ENCODE data around the gene CST8. TPM values are rescaled to one million over a fixed set of nuclear protein-coding genes. Genes with fewer than 3 reads are reported as not detected.

Gene CST8
- total and polyA plus RNA-seq, 2 donors (not counting 1 experiment from before 2014, with no cell fraction given) = not detected

- Histone ChIP-seq H3K4me3 (ENCODE audit: control extremely low read depth in 1 of 5, extremely low read depth in 1 of 5, insufficient read depth in 1 of 5, low read depth in 2 of 5, low read length in 4 of 5) (no peak overlapping the region), H3K4me1 (ENCODE audit: control insufficient read depth in 2 of 2, insufficient read depth in 2 of 2, low read length in 2 of 2) (no peaks in the 10 kb centered on the region), H3K79me2 (ENCODE audit: control insufficient read depth, insufficient read depth, low read length) (no peaks in the 10 kb centered on the region), H4K20me1 (ENCODE audit: control insufficient read depth, insufficient read depth, low read length, poor library complexity, severe bottlenecking) (no peaks in the 10 kb centered on the region), H3K9ac (ENCODE audit: low read length) (no peak overlapping the region), H3K36me3 (replicated peaks in 1 of 2; ENCODE audit: control extremely low read depth in 1 of 2, control insufficient read depth in 1 of 2, extremely low read depth in 1 of 2, insufficient read depth in 2 of 2, low read length in 1 of 2) (no peaks in the 10 kb centered on the region), H3K27me3 (replicated peaks in 1 of 4; ENCODE audit: control extremely low read depth in 1 of 4, control insufficient read depth in 3 of 4, insufficient read depth in 4 of 4, low read length in 3 of 4) (no peaks in the 10 kb centered on the region), H3K4me2 (replicated peaks; ENCODE audit: low read depth, low read length, poor library complexity, severe bottlenecking) (no peak overlapping the region), H3K9me3 (ENCODE audit: control extremely low read depth in 1 of 3, control insufficient read depth in 2 of 3, insufficient read depth in 1 of 3, low read length in 2 of 3) (no peaks in the 10 kb centered on the region), H2AFZ (ENCODE audit: insufficient read depth, low read depth, low read length, poor library complexity, severe bottlenecking) (no peak overlapping the region), H3K27ac (ENCODE audit: low read length in 2 of 2) (no peak overlapping the region)
- ChIA-PET CTCF (no interaction called here), POLR2A (no interaction called here)
- ATAC-seq (ENCODE audit: low read depth) (no peak), DNase-seq (no peak)
- Mint-ChIP-seq H3K9me3 (ENCODE audit: insufficient read depth) (peaks cover 5% of the 10 kb centered on the region), H3K4me1 (no peaks in the 10 kb centered on the region), H3K4me3 (no peak overlapping the region), H3K27me3 (peaks cover 16% of the 10 kb centered on the region), H3K27ac (no peak overlapping the region)
- 94% methylated on average over 4 of the region's 4 CpGs for WGBS (ENCODE audit: insufficient coverage)
- TF ChIP-seq EZH2 (IDR thresholded peaks at IDR 0.05; ENCODE audit: borderline replicate concordance, insufficient read depth, low read depth, low read length, poor library complexity, severe bottlenecking) = no peak
- TF ChIP-seq CTCF (IDR thresholded peaks at IDR 0.05) = no peak
- intact Hi-C loops (cut with micrococcal nuclease) = no loop called here
Measured at GRCh38 chr20:23501926-23502325, 11.0 kb downstream of the CST8 start.

DNA sequence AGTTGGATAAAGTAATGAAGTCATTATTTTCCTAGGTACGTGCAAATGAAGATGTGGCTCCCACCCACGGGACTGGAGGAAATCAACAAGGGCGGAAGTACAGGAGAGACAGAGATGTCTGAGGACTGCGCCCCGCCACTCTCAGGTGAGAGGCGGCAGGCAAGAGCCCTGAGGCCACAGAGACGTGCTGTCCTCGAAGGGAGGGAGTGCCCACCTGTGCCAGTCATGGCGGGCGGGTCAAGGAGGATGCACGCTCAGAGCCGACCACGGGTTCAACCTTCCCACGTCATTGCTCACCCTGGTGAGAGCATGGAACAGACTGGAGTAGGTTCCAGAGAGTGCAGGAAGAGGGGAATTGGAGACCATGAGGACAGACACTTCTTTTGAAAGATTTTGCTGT lies 12.7 kb downstream of the CST8 start:
- Histone ChIP-seq H3K27me3 (replicated peaks in 1 of 4; ENCODE audit: control extremely low read depth in 1 of 4, control insufficient read depth in 3 of 4, insufficient read depth in 4 of 4, low read length in 3 of 4) (peaks cover 0 to 2% (median 0%) of the 10 kb centered on the region in 4 experiments), H3K4me2 (replicated peaks; ENCODE audit: low read depth, low read length, poor library complexity, severe bottlenecking) (no peak overlapping the region), H3K36me3 (replicated peaks in 1 of 2; ENCODE audit: control extremely low read depth in 1 of 2, control insufficient read depth in 1 of 2, extremely low read depth in 1 of 2, insufficient read depth in 2 of 2, low read length in 1 of 2) (no peaks in the 10 kb centered on the region), H3K9ac (ENCODE audit: low read length) (no peak overlapping the region), H2AFZ (ENCODE audit: insufficient read depth, low read depth, low read length, poor library complexity, severe bottlenecking) (no peak overlapping the region), H4K20me1 (ENCODE audit: control insufficient read depth, insufficient read depth, low read length, poor library complexity, severe bottlenecking) (no peaks in the 10 kb centered on the region), H3K4me3 (ENCODE audit: control extremely low read depth in 1 of 5, extremely low read depth in 1 of 5, insufficient read depth in 1 of 5, low read depth in 2 of 5, low read length in 4 of 5) (no peak overlapping the region), H3K27ac (ENCODE audit: low read length in 2 of 2) (no peak overlapping the region), H3K9me3 (ENCODE audit: control extremely low read depth in 1 of 3, control insufficient read depth in 2 of 3, insufficient read depth in 1 of 3, low read length in 2 of 3) (no peaks in the 10 kb centered on the region), H3K79me2 (ENCODE audit: control insufficient read depth, insufficient read depth, low read length) (no peaks in the 10 kb centered on the region), H3K4me1 (ENCODE audit: control insufficient read depth in 2 of 2, insufficient read depth in 2 of 2, low read length in 2 of 2) (no peaks in the 10 kb centered on the region)
- Mint-ChIP-seq H3K4me3 (no peak overlapping the region), H3K9me3 (ENCODE audit: insufficient read depth) (no peaks in the 10 kb centered on the region), H3K27ac (no peak overlapping the region), H3K27me3 (peaks cover 22% of the 10 kb centered on the region), H3K4me1 (no peaks in the 10 kb centered on the region)
- ChIA-PET CTCF (no interaction called here), POLR2A (no interaction called here)
- ATAC-seq (ENCODE audit: low read depth) = no peak
- intact Hi-C loops (cut with micrococcal nuclease) = no loop called here
- no peak for DNase-seq
- no peak for TF ChIP-seq EZH2 (IDR thresholded peaks at IDR 0.05; ENCODE audit: borderline replicate concordance, insufficient read depth, low read depth, low read length, poor library complexity, severe bottlenecking)
- TF ChIP-seq CTCF (IDR thresholded peaks at IDR 0.05) = no peak
- 71% methylated on average over 8 of the region's 14 CpGs for WGBS (ENCODE audit: insufficient coverage)

Measured in B cell (primary cell).